A673 (cell line): ENCODE results near the gene TXLNG.

ENCODE experiments used
- CTCF ChIP-seq: fragments of 300-800, 200-600 bp; sonication (generic); conservative IDR thresholded peaks from 2 replicates; pipeline ENCODE4 v1.5.1; 2017; ENCODE audit warnings: low read depth, mild to moderate bottlenecking, antibody characterized with exemption, low read length, moderate library complexity, mixed read lengths
- EZH2 ChIP-seq: fragments of 200-600 bp; sonication (generic); IDR thresholded peaks from 2 replicates; pipeline ENCODE4 v1.6.1; 2017; ENCODE audit warnings: borderline replicate concordance, low read depth, mild to moderate bottlenecking, mixed read lengths, antibody characterized with exemption, low read length; ENCODE audit not compliant: poor library complexity, severe bottlenecking

- TF ChIP-seq CTCF: no peak
- no peak for TF ChIP-seq EZH2
Measured at GRCh38 chrX:16827225-16827624, 41.0 kb downstream of the TXLNG start.
